ENCODE measurements around the gene CX3CL1.
"Not testable (repeated sequence)": the region's sequence is repeated elsewhere in the genome, so short reads cannot be mapped to it uniquely, and the experiment has no call there.

Gene CX3CL1

GRCh38 chr16:57391708-57392107 lies 19.4 kb downstream of the CX3CL1 start:
- DNase-seq (ENCODE audit: low spot score): no peak
- TF ChIP-seq CTCF (IDR thresholded peaks at IDR 0.05; ENCODE audit: extremely low read depth, missing control alignments): no peak

GRCh38 chr16:57392694-57393093 lies 20.4 kb downstream of the CX3CL1 start:
- DNase-seq (ENCODE audit: low spot score): no peak
- TF ChIP-seq CTCF (IDR thresholded peaks at IDR 0.05; ENCODE audit: extremely low read depth, missing control alignments): no peak

- no peak for DNase-seq (ENCODE audit: low spot score)
Observed at GRCh38 chr16:57394444-57394843, 22.2 kb downstream of the CX3CL1 start.

GRCh38 chr16:57395026-57395425 lies 22.7 kb downstream of the CX3CL1 start:
- no peak for DNase-seq (ENCODE audit: low spot score)
- TF ChIP-seq CTCF (IDR thresholded peaks at IDR 0.05; ENCODE audit: extremely low read depth, missing control alignments): no peak

More at GRCh38 chr16:57394444-57394843, 22.2 kb downstream of the CX3CL1 start:
- no peak for TF ChIP-seq CTCF (IDR thresholded peaks at IDR 0.05; ENCODE audit: extremely low read depth, missing control alignments)

GRCh38 chr16:57396786-57397185 lies 24.5 kb downstream of the CX3CL1 start:
- no peak for TF ChIP-seq CTCF (IDR thresholded peaks at IDR 0.05; ENCODE audit: extremely low read depth, missing control alignments)
- DNase-seq (ENCODE audit: low spot score): no peak

GRCh38 chr16:57397493-57397892 lies 25.2 kb downstream of the CX3CL1 start:
- DNase-seq (ENCODE audit: low spot score): not testable (repeated sequence)

GRCh38 chr16:57401943-57402640 lies 29.8 kb downstream of the CX3CL1 start:
- no peak for TF ChIP-seq CTCF (IDR thresholded peaks at IDR 0.05; ENCODE audit: extremely low read depth, missing control alignments)
- DNase-seq (ENCODE audit: low spot score): no peak
